ENCODE results near the gene PPM1H.

DNA sequence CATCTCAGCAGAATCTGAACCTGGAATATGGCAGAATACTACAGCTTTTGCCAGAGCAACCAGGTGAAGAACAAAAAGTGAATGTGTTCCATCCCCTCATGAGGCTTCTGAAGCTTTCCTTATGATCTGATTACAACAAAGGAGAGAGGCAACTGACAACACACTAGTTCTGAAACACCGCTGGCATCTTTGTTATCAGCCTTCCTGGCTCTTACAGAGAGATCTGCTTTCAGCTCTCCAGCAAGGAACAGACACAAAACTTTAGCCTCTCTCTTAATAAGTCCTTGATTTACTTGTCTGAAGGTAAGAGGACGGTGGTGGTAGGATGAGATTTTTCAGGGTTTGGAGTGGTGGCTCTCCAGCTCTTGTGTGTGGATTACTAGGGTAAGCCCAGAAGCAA lies 227.0 kb downstream of the PPM1H start:
- TF ChIP-seq NR1H2 (CRISPR knock-in tag; IDR thresholded peaks at IDR 0.05), result no peak
- TF ChIP-seq, protein P1, sequence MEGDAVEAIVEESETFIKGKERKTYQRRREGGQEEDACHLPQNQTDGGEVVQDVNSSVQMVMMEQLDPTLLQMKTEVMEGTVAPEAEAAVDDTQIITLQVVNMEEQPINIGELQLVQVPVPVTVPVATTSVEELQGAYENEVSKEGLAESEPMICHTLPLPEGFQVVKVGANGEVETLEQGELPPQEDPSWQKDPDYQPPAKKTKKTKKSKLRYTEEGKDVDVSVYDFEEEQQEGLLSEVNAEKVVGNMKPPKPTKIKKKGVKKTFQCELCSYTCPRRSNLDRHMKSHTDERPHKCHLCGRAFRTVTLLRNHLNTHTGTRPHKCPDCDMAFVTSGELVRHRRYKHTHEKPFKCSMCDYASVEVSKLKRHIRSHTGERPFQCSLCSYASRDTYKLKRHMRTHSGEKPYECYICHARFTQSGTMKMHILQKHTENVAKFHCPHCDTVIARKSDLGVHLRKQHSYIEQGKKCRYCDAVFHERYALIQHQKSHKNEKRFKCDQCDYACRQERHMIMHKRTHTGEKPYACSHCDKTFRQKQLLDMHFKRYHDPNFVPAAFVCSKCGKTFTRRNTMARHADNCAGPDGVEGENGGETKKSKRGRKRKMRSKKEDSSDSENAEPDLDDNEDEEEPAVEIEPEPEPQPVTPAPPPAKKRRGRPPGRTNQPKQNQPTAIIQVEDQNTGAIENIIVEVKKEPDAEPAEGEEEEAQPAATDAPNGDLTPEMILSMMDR (IDR thresholded peaks at IDR 0.05), result no peak
- TF ChIP-seq, protein P2, sequence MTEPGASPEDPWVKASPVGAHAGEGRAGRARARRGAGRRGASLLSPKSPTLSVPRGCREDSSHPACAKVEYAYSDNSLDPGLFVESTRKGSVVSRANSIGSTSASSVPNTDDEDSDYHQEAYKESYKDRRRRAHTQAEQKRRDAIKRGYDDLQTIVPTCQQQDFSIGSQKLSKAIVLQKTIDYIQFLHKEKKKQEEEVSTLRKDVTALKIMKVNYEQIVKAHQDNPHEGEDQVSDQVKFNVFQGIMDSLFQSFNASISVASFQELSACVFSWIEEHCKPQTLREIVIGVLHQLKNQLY (CRISPR knock-in tag; IDR thresholded peaks at IDR 0.05), result no peak
- TF ChIP-seq GABPB1 (CRISPR knock-in tag; IDR thresholded peaks at IDR 0.05), result no peak
- TF ChIP-seq IRF2 (CRISPR knock-in tag; IDR thresholded peaks at IDR 0.05; ENCODE audit: borderline replicate concordance, low read depth), result no peak
- TF ChIP-seq NFYB (CRISPR knock-in tag; conservative IDR thresholded peaks at IDR 0.05; ENCODE audit: low read depth), result no peak
- TF ChIP-seq, protein P3, sequence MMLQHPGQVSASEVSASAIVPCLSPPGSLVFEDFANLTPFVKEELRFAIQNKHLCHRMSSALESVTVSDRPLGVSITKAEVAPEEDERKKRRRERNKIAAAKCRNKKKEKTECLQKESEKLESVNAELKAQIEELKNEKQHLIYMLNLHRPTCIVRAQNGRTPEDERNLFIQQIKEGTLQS (CRISPR knock-in tag; conservative IDR thresholded peaks at IDR 0.05), result no peak
- no peak for TF ChIP-seq NR2C2 (CRISPR knock-in tag; IDR thresholded peaks at IDR 0.05)
- no peak for TF ChIP-seq USF1 (CRISPR knock-in tag; IDR thresholded peaks at IDR 0.05)
- TF ChIP-seq FOXP1 (CRISPR knock-in tag; IDR thresholded peaks at IDR 0.05; ENCODE audit: borderline replicate concordance), result no peak
- TF ChIP-seq, protein P4, sequence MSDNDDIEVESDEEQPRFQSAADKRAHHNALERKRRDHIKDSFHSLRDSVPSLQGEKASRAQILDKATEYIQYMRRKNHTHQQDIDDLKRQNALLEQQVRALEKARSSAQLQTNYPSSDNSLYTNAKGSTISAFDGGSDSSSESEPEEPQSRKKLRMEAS (CRISPR knock-in tag; IDR thresholded peaks at IDR 0.05), result no peak

Data from WTC11 (cell line).